ENCODE measurements around the gene ASTE1.

The ASTE1 gene

DNA sequence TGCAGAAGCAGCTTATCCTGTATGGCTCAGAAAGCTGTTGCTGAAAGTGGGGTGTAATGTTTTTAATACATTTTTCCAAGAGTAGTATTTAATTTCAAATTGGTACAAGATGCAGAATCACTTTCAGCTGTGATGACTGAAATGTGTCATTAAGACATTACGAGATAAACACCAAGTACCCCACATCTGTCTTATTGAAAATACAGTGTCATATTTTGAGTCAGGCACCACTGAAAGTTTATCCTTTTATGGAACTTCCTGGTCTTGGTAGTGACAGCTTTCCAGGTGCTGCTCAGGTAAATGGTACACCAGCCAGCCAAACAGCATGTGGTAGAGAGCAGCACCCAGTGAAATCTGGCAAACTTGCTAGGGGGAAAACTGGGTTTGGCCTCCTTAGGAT lies 16.9 kb downstream of the ASTE1 start:
- peaks cover 4% of the 10 kb centered on the region for H3K36me3 ChIP-seq (ENCODE audit: control insufficient read depth, insufficient read depth, low read length)
- H3K27me3 ChIP-seq (ENCODE audit: control insufficient read depth, insufficient read depth, low read length, poor library complexity, severe bottlenecking): no peaks in the 10 kb centered on the region
- H3K27ac ChIP-seq (ENCODE audit: insufficient read depth, low read depth, low read length, poor library complexity, severe bottlenecking): no peak overlapping the region
- H3K9me3 ChIP-seq (ENCODE audit: control insufficient read depth, low read length): no peaks in the 10 kb centered on the region
- 80 to 96% methylated on average over 1 of the region's 1 CpG for WGBS, 2 experiments
- H3K4me1 ChIP-seq (ENCODE audit: control insufficient read depth, insufficient read depth, low read length): no peaks in the 10 kb centered on the region
- H3K4me3 ChIP-seq (ENCODE audit: insufficient read depth, low read depth, low read length): no peak overlapping the region

GRCh38 chr3:131008326-131008725 lies 18.3 kb downstream of the ASTE1 start:
- no peaks in the 10 kb centered on the region for H3K27me3 ChIP-seq (ENCODE audit: control insufficient read depth, insufficient read depth, low read length, poor library complexity, severe bottlenecking)
- no peak overlapping the region for H3K4me3 ChIP-seq (ENCODE audit: insufficient read depth, low read depth, low read length)
- H3K36me3 ChIP-seq (ENCODE audit: control insufficient read depth, insufficient read depth, low read length): no peaks in the 10 kb centered on the region
- H3K9me3 ChIP-seq (ENCODE audit: control insufficient read depth, low read length): no peaks in the 10 kb centered on the region
- 91 to 100% methylated on average over 1 of the region's 1 CpG for WGBS, 2 experiments
- no peaks in the 10 kb centered on the region for H3K4me1 ChIP-seq (ENCODE audit: control insufficient read depth, insufficient read depth, low read length)
- H3K27ac ChIP-seq (ENCODE audit: insufficient read depth, low read depth, low read length, poor library complexity, severe bottlenecking): no peak overlapping the region

- no peak overlapping the region for H3K4me3 ChIP-seq (ENCODE audit: insufficient read depth, low read depth, low read length)
- H3K27me3 ChIP-seq (ENCODE audit: control insufficient read depth, insufficient read depth, low read length, poor library complexity, severe bottlenecking): no peaks in the 10 kb centered on the region
- H3K36me3 ChIP-seq (ENCODE audit: control insufficient read depth, insufficient read depth, low read length): no peaks in the 10 kb centered on the region
- no peaks in the 10 kb centered on the region for H3K9me3 ChIP-seq (ENCODE audit: control insufficient read depth, low read length)
- WGBS, 2 experiments: 94 to 100% methylated on average over 2 of the region's 2 CpGs
- no peaks in the 10 kb centered on the region for H3K4me1 ChIP-seq (ENCODE audit: control insufficient read depth, insufficient read depth, low read length)
- no peak overlapping the region for H3K27ac ChIP-seq (ENCODE audit: insufficient read depth, low read depth, low read length, poor library complexity, severe bottlenecking)
Observed at GRCh38 chr3:131007782-131008181, 18.8 kb downstream of the ASTE1 start.

- H3K4me1 ChIP-seq (ENCODE audit: control insufficient read depth, insufficient read depth, low read length): no peaks in the 10 kb centered on the region
- H3K36me3 ChIP-seq (ENCODE audit: control insufficient read depth, insufficient read depth, low read length): no peaks in the 10 kb centered on the region
- no peaks in the 10 kb centered on the region for H3K27me3 ChIP-seq (ENCODE audit: control insufficient read depth, insufficient read depth, low read length, poor library complexity, severe bottlenecking)
- no peak overlapping the region for H3K4me3 ChIP-seq (ENCODE audit: insufficient read depth, low read depth, low read length)
- H3K27ac ChIP-seq (ENCODE audit: insufficient read depth, low read depth, low read length, poor library complexity, severe bottlenecking): no peak overlapping the region
- WGBS, 2 experiments: 94 to 97% methylated on average over 2 of the region's 2 CpGs
- H3K9me3 ChIP-seq (ENCODE audit: control insufficient read depth, low read length): no peaks in the 10 kb centered on the region
Observed at GRCh38 chr3:131007256-131007655, 19.4 kb downstream of the ASTE1 start.

GRCh38 chr3:131004603-131005002 lies 22.0 kb downstream of the ASTE1 start:
- Histone ChIP-seq H3K9me3 (ENCODE audit: control insufficient read depth, low read length) (no peaks in the 10 kb centered on the region), H3K27ac (ENCODE audit: insufficient read depth, low read depth, low read length, poor library complexity, severe bottlenecking) (no peak overlapping the region), H3K4me3 (ENCODE audit: insufficient read depth, low read depth, low read length) (no peak overlapping the region), H3K4me1 (ENCODE audit: control insufficient read depth, insufficient read depth, low read length) (no peaks in the 10 kb centered on the region), H3K27me3 (ENCODE audit: control insufficient read depth, insufficient read depth, low read length, poor library complexity, severe bottlenecking) (no peaks in the 10 kb centered on the region), H3K36me3 (ENCODE audit: control insufficient read depth, insufficient read depth, low read length) (peaks cover under 1% of the 10 kb centered on the region)
- WGBS, 2 experiments: 94% methylated on average over 1 of the region's 1 CpG

GRCh38 chr3:131001071-131001470 lies 25.6 kb downstream of the ASTE1 start:
- Histone ChIP-seq H3K4me1 (ENCODE audit: control insufficient read depth, insufficient read depth, low read length) (no peaks in the 10 kb centered on the region), H3K36me3 (ENCODE audit: control insufficient read depth, insufficient read depth, low read length) (peaks cover 5% of the 10 kb centered on the region), H3K27ac (ENCODE audit: insufficient read depth, low read depth, low read length, poor library complexity, severe bottlenecking) (no peak overlapping the region), H3K4me3 (ENCODE audit: insufficient read depth, low read depth, low read length) (no peak overlapping the region), H3K9me3 (ENCODE audit: control insufficient read depth, low read length) (no peaks in the 10 kb centered on the region), H3K27me3 (ENCODE audit: control insufficient read depth, insufficient read depth, low read length, poor library complexity, severe bottlenecking) (no peaks in the 10 kb centered on the region)
- WGBS, 2 experiments: 86 to 100% methylated on average over 1 of the region's 1 CpG

GRCh38 chr3:130997289-130997688 lies 29.3 kb downstream of the ASTE1 start:
- H3K36me3 ChIP-seq (ENCODE audit: control insufficient read depth, insufficient read depth, low read length): peaks cover 5% of the 10 kb centered on the region
- no peaks in the 10 kb centered on the region for H3K4me1 ChIP-seq (ENCODE audit: control insufficient read depth, insufficient read depth, low read length)
- H3K4me3 ChIP-seq (ENCODE audit: insufficient read depth, low read depth, low read length): no peak overlapping the region
- no peak overlapping the region for H3K27ac ChIP-seq (ENCODE audit: insufficient read depth, low read depth, low read length, poor library complexity, severe bottlenecking)
- H3K27me3 ChIP-seq (ENCODE audit: control insufficient read depth, insufficient read depth, low read length, poor library complexity, severe bottlenecking): no peaks in the 10 kb centered on the region
- 98 to 99% methylated on average over 5 to 7 of the region's 7 CpGs for WGBS, 2 experiments
- no peaks in the 10 kb centered on the region for H3K9me3 ChIP-seq (ENCODE audit: control insufficient read depth, low read length)

GRCh38 chr3:130992344-130992743 lies 34.3 kb downstream of the ASTE1 start:
- Histone ChIP-seq H3K4me3 (ENCODE audit: insufficient read depth, low read depth, low read length) (no peak overlapping the region), H3K27me3 (ENCODE audit: control insufficient read depth, insufficient read depth, low read length, poor library complexity, severe bottlenecking) (no peaks in the 10 kb centered on the region), H3K4me1 (ENCODE audit: control insufficient read depth, insufficient read depth, low read length) (no peaks in the 10 kb centered on the region), H3K36me3 (ENCODE audit: control insufficient read depth, insufficient read depth, low read length) (no peaks in the 10 kb centered on the region), H3K9me3 (ENCODE audit: control insufficient read depth, low read length) (no peaks in the 10 kb centered on the region), H3K27ac (ENCODE audit: insufficient read depth, low read depth, low read length, poor library complexity, severe bottlenecking) (no peak overlapping the region)
- WGBS, 2 experiments: 93 to 95% methylated on average over 3 of the region's 3 CpGs

DNA sequence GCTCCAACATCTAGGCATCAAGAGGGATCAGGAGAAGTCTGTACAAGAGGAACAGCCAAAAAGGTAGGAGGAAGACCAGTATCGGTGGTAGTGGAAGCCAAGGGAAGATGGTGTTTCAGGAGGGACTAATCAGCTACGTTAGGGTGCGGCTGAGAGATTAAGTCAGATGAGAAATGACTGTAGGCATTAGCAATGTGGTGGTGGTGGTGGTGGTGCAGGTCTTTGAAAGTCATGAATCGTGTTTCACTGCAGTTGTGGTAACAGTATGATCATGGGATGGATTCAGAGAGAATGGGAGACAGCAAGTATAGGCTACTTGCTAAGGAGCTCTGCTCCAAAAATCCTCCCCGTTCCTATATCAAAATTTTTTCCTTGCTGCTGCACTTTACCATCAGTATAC lies 35.5 kb downstream of the ASTE1 start:
- H3K36me3 ChIP-seq (ENCODE audit: control insufficient read depth, insufficient read depth, low read length): no peaks in the 10 kb centered on the region
- no peak overlapping the region for H3K4me3 ChIP-seq (ENCODE audit: insufficient read depth, low read depth, low read length)
- H3K4me1 ChIP-seq (ENCODE audit: control insufficient read depth, insufficient read depth, low read length): no peaks in the 10 kb centered on the region
- H3K9me3 ChIP-seq (ENCODE audit: control insufficient read depth, low read length): no peaks in the 10 kb centered on the region
- WGBS, 2 experiments: 94 to 95% methylated on average over 4 to 5 of the region's 5 CpGs
- no peak overlapping the region for H3K27ac ChIP-seq (ENCODE audit: insufficient read depth, low read depth, low read length, poor library complexity, severe bottlenecking)
- H3K27me3 ChIP-seq (ENCODE audit: control insufficient read depth, insufficient read depth, low read length, poor library complexity, severe bottlenecking): no peaks in the 10 kb centered on the region

DNA sequence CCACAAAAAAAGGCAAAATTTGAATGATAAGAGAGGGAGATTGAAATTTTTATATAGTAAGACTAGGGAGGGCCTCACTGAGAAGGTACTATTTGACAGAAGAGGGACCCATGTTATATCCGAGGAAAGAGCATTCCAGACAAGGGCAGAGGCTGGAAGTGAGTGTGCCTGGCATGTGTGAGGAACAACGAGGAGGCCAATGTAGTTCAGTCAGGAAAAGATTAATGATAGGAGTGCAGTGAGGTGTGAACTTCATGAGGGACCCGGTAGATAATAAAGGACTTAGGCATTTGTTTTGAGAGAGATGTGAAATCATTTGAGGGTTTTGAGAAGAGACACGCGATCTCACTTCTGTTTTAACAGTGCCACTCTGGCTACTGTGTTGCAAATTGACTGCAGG lies 36.3 kb downstream of the ASTE1 start:
- 75% methylated on average over 5 of the region's 5 CpGs for WGBS, 2 experiments
- Histone ChIP-seq H3K36me3 (ENCODE audit: control insufficient read depth, insufficient read depth, low read length) (no peaks in the 10 kb centered on the region), H3K4me3 (ENCODE audit: insufficient read depth, low read depth, low read length) (no peak overlapping the region), H3K4me1 (ENCODE audit: control insufficient read depth, insufficient read depth, low read length) (no peaks in the 10 kb centered on the region), H3K9me3 (ENCODE audit: control insufficient read depth, low read length) (no peaks in the 10 kb centered on the region), H3K27ac (ENCODE audit: insufficient read depth, low read depth, low read length, poor library complexity, severe bottlenecking) (no peak overlapping the region), H3K27me3 (ENCODE audit: control insufficient read depth, insufficient read depth, low read length, poor library complexity, severe bottlenecking) (no peaks in the 10 kb centered on the region)

GRCh38 chr3:130981469-130981868 lies 45.2 kb downstream of the ASTE1 start:
- Histone ChIP-seq H3K27ac (ENCODE audit: insufficient read depth, low read depth, low read length, poor library complexity, severe bottlenecking) (no peak overlapping the region), H3K36me3 (ENCODE audit: control insufficient read depth, insufficient read depth, low read length) (no peaks in the 10 kb centered on the region), H3K9me3 (ENCODE audit: control insufficient read depth, low read length) (no peaks in the 10 kb centered on the region), H3K27me3 (ENCODE audit: control insufficient read depth, insufficient read depth, low read length, poor library complexity, severe bottlenecking) (no peaks in the 10 kb centered on the region), H3K4me1 (ENCODE audit: control insufficient read depth, insufficient read depth, low read length) (no peaks in the 10 kb centered on the region), H3K4me3 (ENCODE audit: insufficient read depth, low read depth, low read length) (no peak overlapping the region)
- WGBS, 2 experiments: 100% methylated on average over 1 of the region's 2 CpGs; no CpG with 5 or more reads in 1 of the 2 experiments

Data from ectodermal cell (in vitro differentiated cells).